CD14-positive monocyte (primary cell): ENCODE measurements around the gene RASAL2. TPM values are rescaled to one million over a fixed set of nuclear protein-coding genes. Genes with fewer than 3 reads are reported as not detected.

Experiments
- DNase-seq, 3 donors: peaks; one replicate each; pipeline ENCODE4 v3.0.0-alpha.2; 2011 to 2022
- H2AFZ ChIP-seq: 2 replicates; pipeline ENCODE4 v1.6.0; 2012; ENCODE audit warnings: mild to moderate bottlenecking, low read depth, low read length, inconsistent platforms; ENCODE audit not compliant: insufficient read depth, poor library complexity, severe bottlenecking
- H3K27ac ChIP-seq, 2 donors: 1 replicate in 1 of 2; 2 replicates in 1 of 2; pipeline ENCODE4 v1.5.1; 2012 to 2013; ENCODE audit warnings: low read length in 2 of 2, control low read depth in 1 of 2, inconsistent platforms in 1 of 2, low read depth in 1 of 2, mild to moderate bottlenecking in 1 of 2
- H3K27me3 ChIP-seq, 2 donors: one replicate each; pipeline versions ENCODE4 v1.6.0 to v1.6.1; 2011 to 2013; ENCODE audit warnings: low read length in 2 of 2; ENCODE audit not compliant: control insufficient read depth in 2 of 2, insufficient read depth in 2 of 2
- H3K36me3 ChIP-seq, 2 donors: replicated peaks in 1 of 2; 1 replicate in 1 of 2; 2 replicates in 1 of 2; pipeline versions ENCODE4 v1.5.1 to v1.6.1; 2012 to 2013; ENCODE audit warnings: low read length in 2 of 2, control low read depth in 1 of 2, inconsistent platforms in 1 of 2, mild to moderate bottlenecking in 1 of 2; ENCODE audit not compliant: insufficient read depth in 2 of 2, control insufficient read depth in 1 of 2
- H3K4me1 ChIP-seq, 2 donors: 1 replicate in 1 of 2; 2 replicates in 1 of 2; pipeline versions ENCODE4 v1.5.1 to v1.6.1; 2012 to 2013; ENCODE audit warnings: low read length in 2 of 2, control low read depth in 1 of 2, inconsistent platforms in 1 of 2, mild to moderate bottlenecking in 1 of 2, moderate library complexity in 1 of 2; ENCODE audit not compliant: insufficient read depth in 2 of 2, control insufficient read depth in 1 of 2
- H3K4me2 ChIP-seq: replicated peaks from 2 replicates; pipeline ENCODE3; 2012; ENCODE audit warnings: low read length, moderate library complexity, mild to moderate bottlenecking; ENCODE audit not compliant: poor library complexity, severe bottlenecking; ENCODE audit errors: extremely low read depth
- H3K4me3 ChIP-seq, 3 experiments: fragments of 200-600 bp in 1 of 3; sonication (generic) in 1 of 3; replicated peaks in 1 of 3; 1 replicate in 2 of 3; 2 replicates in 1 of 3; pipeline ENCODE4 v1.5.1; 2011 to 2013; ENCODE audit warnings: low read length in 3 of 3, mild to moderate bottlenecking in 3 of 3, control low read depth in 2 of 3, low read depth in 2 of 3, inconsistent platforms in 1 of 3, moderate library complexity in 1 of 3
- H3K79me2 ChIP-seq: 2 replicates; pipeline ENCODE4 v1.6.0; 2012; ENCODE audit warnings: mild to moderate bottlenecking, control low read depth, inconsistent platforms, low read length, moderate library complexity; ENCODE audit not compliant: insufficient read depth
- H3K9ac ChIP-seq: 2 replicates; pipeline ENCODE4 v1.6.0; 2017; ENCODE audit warnings: low read length, mild to moderate bottlenecking; ENCODE audit not compliant: insufficient read depth, poor library complexity, severe bottlenecking
- H3K9me3 ChIP-seq, 2 donors: replicated peaks in 1 of 2; 1 replicate in 1 of 2; 2 replicates in 1 of 2; pipeline versions ENCODE4 v1.5.1 to v1.6.1; 2012 to 2013; ENCODE audit warnings: low read length in 2 of 2, control low read depth in 1 of 2; ENCODE audit not compliant: control insufficient read depth in 1 of 2, insufficient read depth in 1 of 2
- H4K20me1 ChIP-seq: 2 replicates; pipeline ENCODE4 v1.6.0; 2012; ENCODE audit warnings: mild to moderate bottlenecking, low read length, control low read depth, moderate library complexity; ENCODE audit not compliant: insufficient read depth
- H3K27ac Mint-ChIP-seq, 7 donors: one replicate each; pipeline ENCODE4 v1.8.0; 2020; ENCODE audit warnings: mild to moderate bottlenecking in 7 of 7, mixed read lengths in 7 of 7, moderate library complexity in 6 of 7, inconsistent platforms in 2 of 7
- H3K27me3 Mint-ChIP-seq, 3 donors: one replicate each; pipeline ENCODE4 v1.8.0; 2021 to 2022; ENCODE audit warnings: low read depth in 3 of 3, mild to moderate bottlenecking in 3 of 3, mixed read lengths in 3 of 3, moderate library complexity in 3 of 3, inconsistent platforms in 1 of 3
- H3K36me3 Mint-ChIP-seq, 2 donors: one replicate each; pipeline ENCODE4 v1.8.0; 2020; ENCODE audit warnings: mixed read lengths in 2 of 2, inconsistent platforms in 1 of 2, mild to moderate bottlenecking in 1 of 2
- H3K4me1 Mint-ChIP-seq: one replicate; pipeline ENCODE4 v1.8.0; 2020; ENCODE audit warnings: mild to moderate bottlenecking, mixed read lengths
- H3K4me3 Mint-ChIP-seq, 2 donors: one replicate each; pipeline ENCODE4 v1.8.0; 2020; ENCODE audit warnings: mild to moderate bottlenecking in 2 of 2, mixed read lengths in 2 of 2, moderate library complexity in 1 of 2
- H3K9me3 Mint-ChIP-seq, 7 donors: one replicate each; pipeline ENCODE4 v1.8.0; 2020 to 2022; ENCODE audit warnings: mixed read lengths in 7 of 7, mild to moderate bottlenecking in 6 of 7, moderate library complexity in 6 of 7, inconsistent platforms in 2 of 7
- CTCF ChIP-seq: fragments of 200-600 bp; IDR thresholded peaks from one replicate; pipeline ENCODE4 v1.8.0; 2022; ENCODE audit warnings: antibody characterized with exemption, mild to moderate bottlenecking
- WGBS: methylation state at CpG from one replicate; pipeline ENCODE4 v1.1.5; 2013; ENCODE audit warnings: missing lambda C conversion rate; ENCODE audit not compliant: insufficient coverage; 5-methylcytosine and 5-hydroxymethylcytosine counted together
- intact Hi-C, 2 donors: fragments of 100-400 bp; cut with micrococcal nuclease; formaldehyde crosslinking; loops; one replicate each; pipeline versions ENCODE4 v1.15.0 to v1.15.1; 2023
- polyA plus RNA-seq, 3 donors: library from polyadenylated mRNA; depleted of rRNA in 1 of 3; unstranded in 2 of 3; stranded (reverse) in 1 of 3; fragments of 300-500 nt in 2 of 3; fragments of >200 nt in 1 of 3; fragmentation: Illumina TruSeq in 2 of 3; gene quantifications; 1 replicate in 2 of 3; 2 replicates in 1 of 3; pipeline ENCODE4 v1.2.3, GENCODE V29; 2012 to 2021

Gene RASAL2
- polyA plus RNA-seq, 3 donors, result 0.15 to 1.00 (median 0.63) TPM

- Mint-ChIP-seq H3K9me3 (peaks cover 0 to 5% (median 0%) of the 10 kb centered on the region in 7 donors), H3K4me3 (no peak overlapping the region), H3K27ac (no peak overlapping the region), H3K36me3 (no peaks in the 10 kb centered on the region), H3K27me3 (peaks cover 0 to 3% (median 2%) of the 10 kb centered on the region in 3 donors), H3K4me1 (peaks cover 8% of the 10 kb centered on the region)
- no peak for TF ChIP-seq CTCF
- Histone ChIP-seq H3K79me2 (no peaks in the 10 kb centered on the region), H3K9ac (no peak overlapping the region), H2AFZ (no peak overlapping the region), H3K4me3 (no peak overlapping the region), H3K4me1 (peaks cover 0 to 3% of the 10 kb centered on the region in 2 donors), H3K27me3 (no peaks in the 10 kb centered on the region), H3K36me3 (no peaks in the 10 kb centered on the region), H3K4me2 (no peak overlapping the region), H4K20me1 (no peaks in the 10 kb centered on the region), H3K9me3 (no peaks in the 10 kb centered on the region), H3K27ac (no peak overlapping the region)
- intact Hi-C loops, result no loop called here
- WGBS, result 87% methylated on average over 3 of the region's 4 CpGs
- DNase-seq, result no peak
Measured at GRCh38 chr1:178528953-178529335, 435.0 kb downstream of the RASAL2 start.

GRCh38 chr1:178529364-178530036 lies 435.6 kb downstream of the RASAL2 start:
- Histone ChIP-seq H3K4me3 (no peak overlapping the region), H3K4me1 (peaks cover 0 to 3% of the 10 kb centered on the region in 2 donors), H3K79me2 (no peaks in the 10 kb centered on the region), H4K20me1 (no peaks in the 10 kb centered on the region), H3K36me3 (no peaks in the 10 kb centered on the region), H3K4me2 (no peak overlapping the region), H3K27me3 (no peaks in the 10 kb centered on the region), H3K9me3 (no peaks in the 10 kb centered on the region), H3K9ac (no peak overlapping the region), H2AFZ (no peak overlapping the region), H3K27ac (no peak overlapping the region)
- no peak for TF ChIP-seq CTCF
- Mint-ChIP-seq H3K4me1 (peaks cover 8% of the 10 kb centered on the region), H3K4me3 (no peak overlapping the region), H3K36me3 (no peaks in the 10 kb centered on the region), H3K9me3 (peaks cover 0 to 1% (median 0%) of the 10 kb centered on the region in 7 donors), H3K27me3 (peaks cover 0 to 3% (median 2%) of the 10 kb centered on the region in 3 donors), H3K27ac (no peak overlapping the region)
- DNase-seq, result no peak
- 92% methylated on average over 6 of the region's 8 CpGs for WGBS
- intact Hi-C loops, result loop anchor here in 1 of 2 donors (5.0 to 10.0 kb wide), 2 partner anchors 473 to 845 kb away; no protein-coding TSS in a partner anchor
